ENCODE data around the gene FSCN2. TPM values are rescaled to one million over a fixed set of nuclear protein-coding genes. Genes with fewer than 3 reads are reported as not detected.

Gene FSCN2
- total RNA-seq, 1 donor from 2014 or later = 3.3 TPM

DNA sequence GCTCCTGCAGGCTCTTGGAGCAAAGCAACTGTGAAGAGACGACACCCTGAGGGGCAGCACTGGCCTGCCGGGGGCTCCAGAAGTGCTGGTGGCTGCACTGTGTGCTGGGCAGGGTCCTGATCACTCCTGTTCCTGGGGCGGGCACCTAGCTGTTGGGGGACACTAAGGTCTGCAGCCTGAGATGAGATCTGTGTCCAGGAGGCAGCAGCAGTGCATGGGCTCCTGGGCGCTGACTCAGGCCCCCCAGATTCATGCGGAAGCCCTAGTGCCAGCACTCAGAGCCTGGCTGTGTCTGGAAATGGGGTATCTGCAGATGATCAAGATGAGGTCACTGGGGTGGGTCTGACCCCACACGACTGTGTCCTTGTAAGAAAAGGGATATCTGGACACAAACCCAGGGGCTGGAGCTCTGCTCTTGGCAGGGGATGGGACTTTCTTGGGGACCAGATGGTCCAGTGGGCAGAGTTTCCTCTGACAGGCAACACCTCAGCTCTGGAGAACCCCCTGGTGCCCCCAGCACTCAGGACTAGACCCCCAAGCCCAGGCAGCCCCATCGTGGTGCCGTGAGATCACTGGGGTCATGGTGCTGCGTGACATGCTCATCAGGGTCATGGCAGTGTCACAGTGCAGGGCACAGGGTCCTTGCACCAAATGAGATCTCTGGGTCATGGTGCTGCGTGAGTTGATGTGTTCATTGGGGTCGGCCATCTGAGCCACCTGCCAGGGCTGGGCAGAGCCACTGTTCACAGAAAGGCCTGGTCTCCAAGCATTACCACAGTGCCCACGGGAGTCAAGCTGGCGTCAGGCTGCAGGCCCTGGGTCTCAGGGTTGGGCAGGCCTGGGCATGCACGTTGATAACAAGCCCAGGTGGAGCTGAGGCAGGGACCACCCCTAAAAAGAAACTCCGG is 14.5 kb downstream of the FSCN2 start:
- no peak overlapping the region for H3K27ac ChIP-seq
- H3K36me3 ChIP-seq = peaks cover 79% of the 10 kb centered on the region
- TF ChIP-seq, protein P1, sequence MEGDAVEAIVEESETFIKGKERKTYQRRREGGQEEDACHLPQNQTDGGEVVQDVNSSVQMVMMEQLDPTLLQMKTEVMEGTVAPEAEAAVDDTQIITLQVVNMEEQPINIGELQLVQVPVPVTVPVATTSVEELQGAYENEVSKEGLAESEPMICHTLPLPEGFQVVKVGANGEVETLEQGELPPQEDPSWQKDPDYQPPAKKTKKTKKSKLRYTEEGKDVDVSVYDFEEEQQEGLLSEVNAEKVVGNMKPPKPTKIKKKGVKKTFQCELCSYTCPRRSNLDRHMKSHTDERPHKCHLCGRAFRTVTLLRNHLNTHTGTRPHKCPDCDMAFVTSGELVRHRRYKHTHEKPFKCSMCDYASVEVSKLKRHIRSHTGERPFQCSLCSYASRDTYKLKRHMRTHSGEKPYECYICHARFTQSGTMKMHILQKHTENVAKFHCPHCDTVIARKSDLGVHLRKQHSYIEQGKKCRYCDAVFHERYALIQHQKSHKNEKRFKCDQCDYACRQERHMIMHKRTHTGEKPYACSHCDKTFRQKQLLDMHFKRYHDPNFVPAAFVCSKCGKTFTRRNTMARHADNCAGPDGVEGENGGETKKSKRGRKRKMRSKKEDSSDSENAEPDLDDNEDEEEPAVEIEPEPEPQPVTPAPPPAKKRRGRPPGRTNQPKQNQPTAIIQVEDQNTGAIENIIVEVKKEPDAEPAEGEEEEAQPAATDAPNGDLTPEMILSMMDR (IDR thresholded peaks at IDR 0.05) = no peak
- H3K9me3 ChIP-seq = no peaks in the 10 kb centered on the region
- no peak for ATAC-seq
- no peaks in the 10 kb centered on the region for H3K4me1 ChIP-seq
- H3K27me3 ChIP-seq (ENCODE audit: low read depth) = peaks cover 5% of the 10 kb centered on the region
- DNase-seq = no peak
- H3K4me3 ChIP-seq = no peak overlapping the region
- intact Hi-C loops (cut with DNase I) = no loop called here

DNA sequence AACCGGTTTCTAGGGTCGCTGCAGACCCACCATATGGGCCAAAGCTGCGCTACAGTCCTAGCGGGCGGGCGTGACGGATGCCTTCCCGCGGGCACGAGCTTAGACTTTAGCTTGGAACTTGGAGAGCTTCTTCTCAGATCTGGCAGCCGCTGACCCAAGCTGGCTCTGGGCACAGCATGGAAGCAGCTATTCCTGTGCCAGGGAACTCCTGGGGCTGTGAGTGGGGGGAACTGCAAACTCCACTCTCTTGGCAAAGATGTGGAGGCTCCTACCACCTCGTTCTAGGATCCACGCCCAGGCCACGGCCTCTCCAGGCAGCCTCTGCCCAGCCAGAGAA is 15.1 kb downstream of the FSCN2 start:
- no peak for DNase-seq
- Histone ChIP-seq H3K4me3 (no peak overlapping the region), H3K4me1 (no peaks in the 10 kb centered on the region), H3K27me3 (ENCODE audit: low read depth) (no peaks in the 10 kb centered on the region), H3K9me3 (no peaks in the 10 kb centered on the region), H3K27ac (no peak overlapping the region), H3K36me3 (peaks cover 85% of the 10 kb centered on the region)
- TF ChIP-seq, protein P1 (IDR thresholded peaks at IDR 0.05) = no peak
- no peak for ATAC-seq
- intact Hi-C loops (cut with DNase I) = no loop called here

DNA sequence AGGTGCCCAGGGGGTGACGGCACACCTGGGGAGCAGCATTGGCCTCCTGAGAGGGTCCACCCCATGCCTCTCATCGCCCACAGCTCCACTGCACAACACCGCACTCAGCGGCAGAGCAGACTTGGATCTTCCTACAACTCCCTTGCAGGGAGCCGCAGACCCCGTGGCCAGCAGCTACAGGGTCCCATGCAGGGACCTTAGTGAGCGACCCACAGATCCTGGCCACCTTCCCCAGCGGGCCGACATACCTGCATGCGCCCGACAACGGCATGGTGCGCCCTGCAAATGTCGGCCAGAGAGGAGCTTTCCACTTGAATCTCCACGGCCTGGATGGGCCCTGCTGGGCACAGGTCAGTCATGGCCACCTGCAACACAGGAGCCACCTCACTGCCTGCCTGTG is 15.6 kb downstream of the FSCN2 start:
- intact Hi-C loops (cut with DNase I) = no loop called here
- DNase-seq (no peak), ATAC-seq (no peak)
- Histone ChIP-seq H3K4me3 (no peak overlapping the region), H3K36me3 (peaks cover 86% of the 10 kb centered on the region), H3K9me3 (no peaks in the 10 kb centered on the region), H3K4me1 (no peaks in the 10 kb centered on the region), H3K27me3 (ENCODE audit: low read depth) (no peaks in the 10 kb centered on the region), H3K27ac (no peak overlapping the region)
- TF ChIP-seq, protein P1 (IDR thresholded peaks at IDR 0.05) = no peak

DNA sequence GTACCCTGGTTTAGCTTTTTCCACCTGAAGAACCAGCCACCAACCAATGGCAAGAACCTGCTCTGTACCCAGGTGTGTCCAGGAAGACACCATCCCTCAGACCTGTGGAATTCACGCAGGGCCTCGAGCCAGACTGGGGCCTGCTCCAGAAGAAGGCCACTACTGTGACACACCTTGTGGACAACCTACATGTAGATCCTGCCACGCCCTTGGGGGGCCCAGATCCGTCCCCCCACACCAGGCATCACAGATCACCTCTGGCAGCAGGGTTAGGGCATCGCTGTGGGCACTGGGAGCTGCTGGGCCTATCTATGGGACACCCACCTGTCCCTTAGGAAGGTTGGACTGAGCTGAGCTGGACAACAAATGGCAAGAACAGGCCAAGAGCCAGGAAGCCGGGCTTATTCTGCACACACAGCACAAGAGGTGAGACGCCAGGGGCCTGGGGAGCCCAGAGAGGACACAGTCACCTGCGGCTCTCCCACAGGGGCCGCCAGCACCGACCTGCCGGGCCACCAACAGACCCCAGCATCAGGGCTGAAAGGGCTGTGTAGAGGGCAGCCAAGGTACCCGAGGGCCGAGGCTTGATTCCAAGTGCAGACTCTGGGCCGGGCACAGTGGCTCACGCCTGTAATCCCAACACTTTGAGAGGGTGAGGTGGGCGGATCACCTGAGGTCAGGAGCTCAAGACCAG is 16.3 kb downstream of the FSCN2 start:
- no peak overlapping the region for H3K4me3 ChIP-seq

DNA sequence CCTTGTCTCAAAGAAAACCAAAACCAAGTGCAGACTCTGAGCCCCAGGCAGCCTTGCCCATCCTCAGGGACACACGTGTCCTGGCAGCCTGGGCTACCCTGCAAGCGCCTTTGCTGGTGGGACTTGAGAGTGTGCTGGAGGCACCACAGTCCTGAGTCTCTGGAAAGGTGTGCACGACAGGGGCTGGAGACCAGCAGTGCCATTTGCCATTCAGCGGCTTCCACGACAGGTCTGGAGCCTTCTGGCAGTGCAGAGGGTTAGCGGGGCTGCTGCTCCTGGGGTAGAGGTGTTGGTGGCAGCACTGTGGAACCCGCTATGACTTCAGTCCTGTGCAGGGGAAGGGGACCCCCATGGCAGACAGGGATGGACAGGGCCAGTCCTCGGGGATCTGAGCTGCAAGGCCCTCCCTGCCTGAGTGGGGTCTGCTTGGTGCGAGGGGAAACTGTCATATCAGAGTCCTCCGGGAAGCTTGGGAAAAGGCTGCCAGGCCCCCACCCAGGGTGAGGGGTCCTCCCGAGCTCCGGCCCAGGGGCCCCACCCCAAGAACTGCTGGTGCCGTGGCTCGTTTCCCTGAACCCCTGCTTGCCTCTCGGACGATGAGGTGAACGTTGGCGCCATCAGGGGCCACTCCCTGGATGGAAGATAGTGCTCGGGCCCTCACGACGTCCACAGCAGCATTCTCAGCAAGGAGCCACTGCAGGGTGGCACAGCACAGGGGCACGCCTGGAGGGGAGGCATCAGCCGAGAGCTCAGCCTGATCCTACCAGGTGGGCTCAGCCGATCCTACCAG is 17.2 kb downstream of the FSCN2 start:
- Histone ChIP-seq H3K4me1 (no peaks in the 10 kb centered on the region), H3K9me3 (no peaks in the 10 kb centered on the region), H3K27ac (no peak overlapping the region), H3K4me3 (no peak overlapping the region), H3K36me3 (peaks cover 88% of the 10 kb centered on the region), H3K27me3 (ENCODE audit: low read depth) (no peaks in the 10 kb centered on the region)
- ATAC-seq (no peak), DNase-seq (no peak)
- TF ChIP-seq, protein P1 (IDR thresholded peaks at IDR 0.05) = no peak
- intact Hi-C loops (cut with DNase I) = no loop called here

More for the DNA sequence above, 16.3 kb downstream of the FSCN2 start:
- Histone ChIP-seq H3K27ac (no peak overlapping the region), H3K9me3 (no peaks in the 10 kb centered on the region), H3K36me3 (peaks cover 88% of the 10 kb centered on the region), H3K4me1 (no peaks in the 10 kb centered on the region), H3K27me3 (ENCODE audit: low read depth) (no peaks in the 10 kb centered on the region)
- intact Hi-C loops (cut with DNase I) = no loop called here
- TF ChIP-seq, protein P1 (IDR thresholded peaks at IDR 0.05) = no peak
- DNase-seq (no peak), ATAC-seq (no peak)
